HUES48 (cell line): ENCODE data around the gene DRAP1.

ENCODE experiments used
- H3K27ac ChIP-seq: one replicate; pipeline ENCODE4 v1.7.0; 2013; ENCODE audit warnings: low read depth, low read length, inconsistent platforms
- H3K27me3 ChIP-seq: 2 replicates; pipeline ENCODE4 v1.6.1; 2013; ENCODE audit warnings: mild to moderate bottlenecking, low read length; ENCODE audit not compliant: control insufficient read depth, insufficient read depth
- H3K36me3 ChIP-seq: 2 replicates; pipeline ENCODE4 v1.6.1; 2013; ENCODE audit warnings: low read length; ENCODE audit not compliant: control insufficient read depth, insufficient read depth
- H3K4me1 ChIP-seq: 2 replicates; pipeline ENCODE4 v1.6.1; 2013; ENCODE audit warnings: mild to moderate bottlenecking, low read length; ENCODE audit not compliant: control insufficient read depth, insufficient read depth
- H3K4me3 ChIP-seq: 2 replicates; pipeline ENCODE4 v1.5.1; 2013; ENCODE audit warnings: mild to moderate bottlenecking, low read depth, low read length
- H3K9ac ChIP-seq: 2 replicates; pipeline ENCODE4 v1.6.1; 2013; ENCODE audit warnings: mild to moderate bottlenecking, low read depth, low read length, moderate library complexity
- H3K9me3 ChIP-seq: 2 replicates; pipeline ENCODE4 v1.6.1; 2013; ENCODE audit warnings: low read length; ENCODE audit not compliant: control insufficient read depth, insufficient read depth

Gene DRAP1

DNA sequence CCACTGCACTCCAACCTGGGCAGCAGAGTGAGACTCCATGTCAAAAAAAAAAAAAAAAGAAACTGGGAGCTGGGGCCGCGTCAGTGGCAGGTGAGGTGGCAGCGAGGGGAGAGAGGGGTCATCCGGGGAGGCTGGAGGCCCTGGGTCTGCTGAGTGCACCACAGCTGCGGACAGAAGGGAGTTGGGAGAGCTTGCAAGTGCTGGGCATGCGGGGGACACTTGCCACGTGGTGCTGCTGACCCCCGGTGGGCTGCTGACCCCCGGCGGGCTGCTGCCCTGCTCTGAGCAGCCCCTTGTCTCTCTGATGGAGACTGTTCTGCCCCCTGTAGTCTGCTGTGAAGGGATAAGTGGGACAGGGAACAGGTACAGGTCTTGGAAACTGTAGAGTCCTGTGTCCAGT, 2.6 kb downstream of the DRAP1 start:
- H3K27me3 ChIP-seq, result no peaks in the 10 kb centered on the region
- H3K27ac ChIP-seq, result no peak overlapping the region
- H3K4me3 ChIP-seq, result no peak overlapping the region
- H3K9me3 ChIP-seq, result no peaks in the 10 kb centered on the region
- peaks cover 22% of the 10 kb centered on the region for H3K36me3 ChIP-seq
- 0 out of 2 replicates have a peak, but pooled peaks cover 6% of the 10 kb centered on the region for H3K4me1 ChIP-seq
- no peak overlapping the region for H3K9ac ChIP-seq

DNA sequence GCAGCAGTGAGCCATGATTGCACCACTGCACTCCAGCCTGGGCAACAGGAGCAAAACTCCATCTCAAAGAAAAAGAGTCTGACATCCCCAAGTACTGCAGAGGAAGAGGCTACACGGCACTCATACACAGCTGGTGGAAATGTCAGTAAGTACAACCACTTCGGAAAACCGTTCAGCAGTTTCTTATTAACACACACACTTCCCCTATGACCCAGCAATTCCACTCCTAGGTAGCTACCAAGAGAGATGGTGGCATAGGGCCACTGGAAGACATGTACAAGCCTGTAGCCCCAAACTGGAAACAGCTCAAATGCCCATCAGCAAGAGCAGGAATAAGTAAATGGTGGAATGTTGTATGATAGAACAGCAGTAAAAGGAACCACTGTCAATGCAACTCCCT, 3.3 kb downstream of the DRAP1 start:
- peaks cover 6% of the 10 kb centered on the region; the same call in 1 of the 2 replicates for H3K4me1 ChIP-seq
- no peak overlapping the region for H3K4me3 ChIP-seq
- H3K9me3 ChIP-seq, result no peaks in the 10 kb centered on the region
- peaks cover 19% of the 10 kb centered on the region for H3K36me3 ChIP-seq
- no peaks in the 10 kb centered on the region for H3K27me3 ChIP-seq
- H3K27ac ChIP-seq, result no peak overlapping the region
- no peak overlapping the region for H3K9ac ChIP-seq

DNA sequence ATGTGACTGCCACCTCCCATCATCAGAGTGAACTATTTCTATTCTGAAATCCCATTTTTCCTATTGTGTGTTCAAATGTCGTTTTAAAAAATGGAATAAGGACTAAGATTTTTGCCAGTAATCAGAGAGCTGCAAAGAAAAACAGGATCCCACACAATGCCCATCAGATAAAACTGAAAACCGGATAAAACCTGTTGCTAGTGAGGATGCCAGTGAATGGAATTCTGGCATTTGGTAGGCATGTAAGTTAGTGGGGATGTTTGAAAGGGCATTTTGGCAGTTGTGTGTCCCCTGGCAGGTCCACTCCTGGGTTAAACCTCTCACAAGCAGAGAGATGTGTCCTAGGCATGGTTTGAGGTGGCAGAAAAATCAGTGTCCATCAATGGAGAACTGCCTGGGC, 6.2 kb downstream of the DRAP1 start:
- Histone ChIP-seq H3K9me3 (no peaks in the 10 kb centered on the region), H3K4me3 (no peak overlapping the region), H3K4me1 (peaks cover 8% of the 10 kb centered on the region), H3K27me3 (no peaks in the 10 kb centered on the region), H3K27ac (no peak overlapping the region), H3K36me3 (peaks cover 19% of the 10 kb centered on the region), H3K9ac (no peak overlapping the region)

- no peak overlapping the region for H3K4me3 ChIP-seq
- H3K4me1 ChIP-seq, result peaks cover 8% of the 10 kb centered on the region
- H3K27ac ChIP-seq, result peak overlapping the region; percentile 35
- peak overlapping the region; percentile 16 for H3K9ac ChIP-seq
- H3K9me3 ChIP-seq, result no peaks in the 10 kb centered on the region
- 0 out of 2 replicates have a peak, but pooled peaks cover 3% of the 10 kb centered on the region for H3K36me3 ChIP-seq
- H3K27me3 ChIP-seq, result no peaks in the 10 kb centered on the region
Measured at GRCh38 chr11:65927904-65928397, 8.7 kb downstream of the DRAP1 start.

DNA sequence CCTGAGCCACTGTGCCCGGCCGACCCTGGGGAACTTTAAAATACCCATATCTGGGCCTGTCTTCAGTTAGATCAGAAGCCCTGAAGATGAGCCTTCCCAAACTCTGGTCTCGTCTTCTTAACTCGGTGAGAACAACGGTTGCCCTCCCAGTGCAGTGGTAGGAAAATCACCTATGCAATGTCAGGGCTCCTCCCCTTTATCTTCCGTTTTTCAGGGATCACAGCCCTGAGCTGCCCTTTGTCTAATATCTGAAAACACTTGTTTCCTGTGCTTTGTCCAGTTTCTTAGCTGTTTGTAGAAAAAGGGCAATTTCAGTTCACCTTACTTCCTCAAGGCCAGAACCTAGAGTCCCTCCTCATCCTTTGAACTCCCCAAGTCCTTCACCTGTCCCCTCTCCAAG, 9.4 kb downstream of the DRAP1 start:
- H3K9me3 ChIP-seq, result no peaks in the 10 kb centered on the region
- H3K36me3 ChIP-seq, result no peaks in the 10 kb centered on the region
- H3K27me3 ChIP-seq, result no peaks in the 10 kb centered on the region
- no peak overlapping the region for H3K9ac ChIP-seq
- H3K4me1 ChIP-seq, result peaks cover 8% of the 10 kb centered on the region
- no peak overlapping the region for H3K27ac ChIP-seq
- H3K4me3 ChIP-seq, result no peak overlapping the region

GRCh38 chr11:65931773-65932557, 12.7 kb downstream of the DRAP1 start:
- H3K4me1 ChIP-seq, result peaks cover 8% of the 10 kb centered on the region
- H3K9ac ChIP-seq, result no peak overlapping the region
- no peaks in the 10 kb centered on the region for H3K36me3 ChIP-seq
- no peaks in the 10 kb centered on the region for H3K27me3 ChIP-seq
- H3K9me3 ChIP-seq, result no peaks in the 10 kb centered on the region
- H3K4me3 ChIP-seq, result no peak overlapping the region
- H3K27ac ChIP-seq, result peak overlapping the region; percentile 9

- no peaks in the 10 kb centered on the region for H3K27me3 ChIP-seq
- no peaks in the 10 kb centered on the region for H3K36me3 ChIP-seq
- no peaks in the 10 kb centered on the region for H3K9me3 ChIP-seq
- no peak overlapping the region for H3K9ac ChIP-seq
- H3K4me1 ChIP-seq, result peaks cover 8% of the 10 kb centered on the region
- no peak overlapping the region for H3K27ac ChIP-seq
- no peak overlapping the region for H3K4me3 ChIP-seq
Measured at GRCh38 chr11:65932558-65932919, 13.3 kb downstream of the DRAP1 start.

- H3K9ac ChIP-seq, result no peak overlapping the region
- no peak overlapping the region for H3K27ac ChIP-seq
- H3K4me1 ChIP-seq, result no peaks in the 10 kb centered on the region; the same call in 1 of the 2 replicates
- H3K36me3 ChIP-seq, result no peaks in the 10 kb centered on the region
- no peak overlapping the region for H3K4me3 ChIP-seq
- H3K9me3 ChIP-seq, result no peaks in the 10 kb centered on the region
- H3K27me3 ChIP-seq, result no peaks in the 10 kb centered on the region
Measured at GRCh38 chr11:65934014-65934413, 14.8 kb downstream of the DRAP1 start.

- Histone ChIP-seq H3K4me1 (peaks cover 5% of the 10 kb centered on the region; the same call in 1 of the 2 replicates), H3K9ac (no peak overlapping the region), H3K4me3 (no peak overlapping the region), H3K27me3 (no peaks in the 10 kb centered on the region), H3K36me3 (no peaks in the 10 kb centered on the region), H3K27ac (no peak overlapping the region), H3K9me3 (no peaks in the 10 kb centered on the region)
Measured at GRCh38 chr11:65937766-65938165, 18.5 kb downstream of the DRAP1 start.

DNA sequence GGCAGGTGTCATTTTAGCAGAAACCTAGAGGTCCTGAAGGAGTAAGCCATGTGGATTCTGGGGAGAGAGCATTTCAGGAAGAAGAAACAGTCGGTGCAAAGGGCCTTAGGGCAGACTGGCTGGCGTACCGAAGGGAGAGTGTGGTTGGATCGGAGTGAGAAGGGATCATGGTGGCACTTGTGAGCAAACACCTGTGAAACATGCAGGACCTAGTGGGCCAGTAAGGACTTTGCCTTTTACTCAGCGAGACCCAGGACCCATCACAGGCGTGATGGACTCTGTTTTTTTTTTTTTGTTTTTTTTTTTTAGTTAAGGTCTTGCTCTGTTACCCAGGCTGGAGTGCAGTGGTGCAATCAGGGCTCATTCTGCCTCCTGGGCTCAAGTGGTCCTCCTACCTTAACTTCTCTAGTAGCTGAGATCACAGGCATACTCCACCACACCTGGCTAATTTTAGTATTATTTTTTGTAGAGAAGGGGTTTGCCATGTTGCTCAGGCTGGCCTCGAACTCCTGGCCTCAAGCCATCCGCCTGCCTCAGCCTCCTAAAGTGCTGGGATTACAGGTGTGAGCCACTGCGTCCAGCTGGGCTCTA, 22.6 kb downstream of the DRAP1 start:
- no peaks in the 10 kb centered on the region for H3K9me3 ChIP-seq
- H3K27me3 ChIP-seq, result no peaks in the 10 kb centered on the region
- peaks cover 21% of the 10 kb centered on the region for H3K4me1 ChIP-seq
- H3K9ac ChIP-seq, result no peak overlapping the region
- no peak overlapping the region for H3K4me3 ChIP-seq
- H3K36me3 ChIP-seq, result no peaks in the 10 kb centered on the region
- no peak overlapping the region for H3K27ac ChIP-seq

DNA sequence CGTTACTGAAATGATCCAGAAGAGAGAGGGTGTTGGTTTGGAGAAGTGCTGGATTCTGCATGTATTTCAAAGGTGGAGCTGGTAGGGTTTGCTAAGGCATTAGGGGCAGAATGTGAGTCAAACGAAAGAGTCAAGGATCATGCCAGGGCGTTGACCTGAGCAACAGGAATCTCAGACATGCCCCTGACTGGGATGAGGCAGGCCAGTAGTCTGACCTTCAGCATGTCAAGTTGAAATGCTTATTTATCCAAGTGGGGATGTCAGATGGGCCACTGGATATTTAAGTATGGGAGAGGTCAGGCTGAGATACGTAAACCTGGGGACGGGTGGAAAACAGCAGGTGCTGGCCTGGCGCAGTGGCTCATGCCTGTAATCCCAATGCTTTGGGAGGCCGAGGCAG, 23.3 kb downstream of the DRAP1 start:
- no peak overlapping the region for H3K27ac ChIP-seq
- H3K27me3 ChIP-seq, result no peaks in the 10 kb centered on the region
- H3K4me3 ChIP-seq, result no peak overlapping the region
- no peaks in the 10 kb centered on the region for H3K36me3 ChIP-seq
- H3K4me1 ChIP-seq, result peaks cover 21% of the 10 kb centered on the region
- H3K9me3 ChIP-seq, result no peaks in the 10 kb centered on the region
- no peak overlapping the region for H3K9ac ChIP-seq
